H9 (cell line): ENCODE results near the gene GABBR2. TPM values are rescaled to one million over a fixed set of nuclear protein-coding genes. Genes with fewer than 3 reads are reported as not detected.

Experiments used
- DNase-seq: peaks from one replicate; pipeline ENCODE4 v3.0.0-alpha.2; 2017
- H2AFZ ChIP-seq: one replicate; pipeline ENCODE4 v1.6.1; 2013; ENCODE audit warnings: mild to moderate bottlenecking, low read length, control low read depth, moderate library complexity
- H2AK5ac ChIP-seq: 2 replicates; pipeline ENCODE4 v1.6.1; 2013; ENCODE audit warnings: low read length, control low read depth, mixed read lengths; ENCODE audit not compliant: insufficient read length
- H2BK120ac ChIP-seq: one replicate; pipeline ENCODE4 v1.6.1; 2013; ENCODE audit warnings: low read depth, mild to moderate bottlenecking, low read length, control low read depth, inconsistent platforms; ENCODE audit not compliant: poor library complexity, severe bottlenecking
- H2BK12ac ChIP-seq: 2 replicates; pipeline ENCODE4 v1.6.1; 2013; ENCODE audit warnings: low read length, control low read depth, mixed read lengths, low read depth; ENCODE audit not compliant: insufficient read length
- H2BK15ac ChIP-seq: 2 replicates; pipeline ENCODE4 v1.6.1; 2013; ENCODE audit warnings: low read depth, low read length, control low read depth
- H2BK20ac ChIP-seq: one replicate; pipeline ENCODE4 v1.6.1; 2013; ENCODE audit warnings: low read depth, mild to moderate bottlenecking, low read length, control low read depth, inconsistent platforms; ENCODE audit not compliant: poor library complexity, severe bottlenecking
- H2BK5ac ChIP-seq: 2 replicates; pipeline ENCODE4 v1.6.1; 2013; ENCODE audit warnings: low read length, control low read depth, mixed read lengths; ENCODE audit not compliant: insufficient read length
- H3K14ac ChIP-seq: 2 replicates; pipeline ENCODE4 v1.6.1; 2013; ENCODE audit warnings: low read length, control low read depth; ENCODE audit not compliant: insufficient read depth
- H3K18ac ChIP-seq: 2 replicates; pipeline ENCODE4 v1.6.1; 2013; ENCODE audit warnings: low read depth, mild to moderate bottlenecking, mixed read lengths, low read length, control low read depth; ENCODE audit not compliant: insufficient read length
- H3K23ac ChIP-seq: 2 replicates; pipeline ENCODE4 v1.6.1; 2013; ENCODE audit warnings: low read length, control low read depth, mixed read lengths, low read depth; ENCODE audit not compliant: insufficient read length
- H3K23me2 ChIP-seq: 2 replicates; pipeline ENCODE4 v1.6.1; 2013; ENCODE audit warnings: low read depth, mild to moderate bottlenecking, mixed read lengths, low read length, control low read depth; ENCODE audit not compliant: insufficient read length, poor library complexity, severe bottlenecking
- H3K27ac ChIP-seq: 2 replicates; pipeline ENCODE4 v1.5.1; 2013; ENCODE audit warnings: low read length, control low read depth, mixed read lengths, low read depth; ENCODE audit not compliant: insufficient read length
- H3K27me3 ChIP-seq: 2 replicates; pipeline ENCODE4 v1.6.1; 2013; ENCODE audit warnings: low read length, control low read depth, inconsistent platforms; ENCODE audit not compliant: insufficient read depth
- H3K4ac ChIP-seq: 2 replicates; pipeline ENCODE4 v1.6.1; 2013; ENCODE audit warnings: low read depth, mild to moderate bottlenecking, control low read depth, inconsistent platforms, low read length, moderate library complexity
- H3K4me1 ChIP-seq: 2 replicates; pipeline ENCODE4 v1.6.1; 2013; ENCODE audit warnings: low read length, control low read depth, inconsistent platforms; ENCODE audit not compliant: insufficient read depth
- H3K4me2 ChIP-seq: 2 replicates; pipeline ENCODE4 v1.6.1; 2013; ENCODE audit warnings: low read length, control low read depth, mixed read lengths; ENCODE audit not compliant: insufficient read length, insufficient read depth
- H3K56ac ChIP-seq: 2 replicates; pipeline ENCODE4 v1.6.1; 2013; ENCODE audit warnings: low read depth, mild to moderate bottlenecking, mixed read lengths, low read length, control low read depth; ENCODE audit not compliant: insufficient read length
- H3K79me1 ChIP-seq: 2 replicates; pipeline ENCODE4 v1.6.1; 2013; ENCODE audit warnings: low read depth, mild to moderate bottlenecking, moderate library complexity, low read length, control low read depth, inconsistent platforms; ENCODE audit not compliant: insufficient read depth, poor library complexity, severe bottlenecking
- H3K79me2 ChIP-seq: 2 replicates; pipeline ENCODE4 v1.6.1; 2013; ENCODE audit warnings: low read length, control low read depth, inconsistent platforms; ENCODE audit not compliant: insufficient read depth
- H3K9ac ChIP-seq: 2 replicates; pipeline ENCODE4 v1.6.1; 2013; ENCODE audit warnings: low read length, control low read depth, mixed read lengths; ENCODE audit not compliant: insufficient read length; ENCODE audit errors: extremely low read depth
- H3K9me3 ChIP-seq: one replicate; pipeline ENCODE4 v1.6.1; 2013; ENCODE audit warnings: low read depth, low read length, inconsistent platforms; ENCODE audit not compliant: control insufficient read depth
- H3T11ph ChIP-seq: one replicate; pipeline ENCODE4 v1.6.1; 2013; ENCODE audit warnings: mild to moderate bottlenecking, low read length, control low read depth, inconsistent platforms
- H4K20me1 ChIP-seq: one replicate; pipeline ENCODE4 v1.6.1; 2013; ENCODE audit not compliant: control insufficient read depth, insufficient read length, insufficient read depth
- H4K5ac ChIP-seq: 2 replicates; pipeline ENCODE4 v1.6.1; 2013; ENCODE audit warnings: low read depth, mild to moderate bottlenecking, mixed read lengths, low read length, control low read depth; ENCODE audit not compliant: insufficient read length
- H4K8ac ChIP-seq: replicated peaks from 2 replicates; pipeline ENCODE4 v1.6.1; 2013; ENCODE audit warnings: low read length, control low read depth, mixed read lengths, low read depth; ENCODE audit not compliant: insufficient read length
- H4K91ac ChIP-seq: 2 replicates; pipeline ENCODE4 v1.6.1; 2013; ENCODE audit warnings: low read depth, mild to moderate bottlenecking, moderate library complexity, mixed read lengths, low read length, control low read depth; ENCODE audit not compliant: insufficient read length
- H3K27ac Mint-ChIP-seq, 3 experiments: 2 replicates in 2 of 3; 3 replicates in 1 of 3; pipeline ENCODE4 v1.8.0; 2020 to 2021; ENCODE audit warnings: mixed read lengths in 3 of 3, mild to moderate bottlenecking in 1 of 3, moderate library complexity in 1 of 3
- H3K27me3 Mint-ChIP-seq: 2 replicates; pipeline ENCODE4 v1.8.0; 2021; ENCODE audit warnings: low read depth, mild to moderate bottlenecking, moderate library complexity, mixed read lengths
- H3K36me3 Mint-ChIP-seq, 3 experiments: 2 replicates in 2 of 3; 3 replicates in 1 of 3; pipeline ENCODE4 v1.8.0; 2020 to 2021; ENCODE audit warnings: low read depth in 3 of 3, mixed read lengths in 3 of 3; ENCODE audit not compliant: insufficient read depth in 1 of 3
- H3K4me1 Mint-ChIP-seq, 2 experiments: 2 replicates each; pipeline ENCODE4 v1.8.0; 2020; ENCODE audit warnings: mixed read lengths in 2 of 2
- H3K4me3 Mint-ChIP-seq, 2 experiments: 2 replicates in 1 of 2; 3 replicates in 1 of 2; pipeline ENCODE4 v1.8.0; 2020 to 2021; ENCODE audit warnings: mild to moderate bottlenecking in 2 of 2, mixed read lengths in 2 of 2, moderate library complexity in 1 of 2
- H3K9me3 Mint-ChIP-seq, 2 experiments: 2 replicates in 1 of 2; 3 replicates in 1 of 2; pipeline ENCODE4 v1.8.0; 2020; ENCODE audit warnings: mild to moderate bottlenecking in 2 of 2, mixed read lengths in 2 of 2, moderate library complexity in 1 of 2
- WGBS: extraction: QIAGEN DNeasy Blood & Tissue Kit; methylation state at CpG from one replicate; pipeline ENCODE4 v1.1.7; 2013; ENCODE audit warnings: missing lambda C conversion rate, low lambda C conversion rate, mixed read lengths; ENCODE audit not compliant: insufficient read length; ENCODE audit errors: extremely low coverage; 5-methylcytosine and 5-hydroxymethylcytosine counted together
- total RNA-seq: library from RNA; stranded (reverse); gene quantifications from 2 replicates; pipeline ENCODE4 v1.2.1, GENCODE V29; 2021
- TF ChIP-seq, protein P1 (sequence below): fragments of 200-600 bp; sonication (generic); conservative IDR thresholded peaks from 3 replicates; pipeline ENCODE4 v1.8.0; 2021; ENCODE audit warnings: antibody characterized with exemption, mild to moderate bottlenecking

GABBR2 gene
- total RNA-seq, 1 experiment from 2014 or later: 0.66 TPM

- no CpG with 5 or more reads among the region's 5 CpGs for WGBS
- Histone ChIP-seq H4K8ac (no peak overlapping the region), H3K4me2 (no peak overlapping the region), H3K23me2 (no peaks in the 10 kb centered on the region), H2BK12ac (no peak overlapping the region), H3K4me1 (no peaks in the 10 kb centered on the region), H3K27me3 (no peaks in the 10 kb centered on the region), H4K20me1 (no peaks in the 10 kb centered on the region), H3K18ac (no peak overlapping the region), H3K56ac (no peak overlapping the region), H3K4ac (no peak overlapping the region), H3K9me3 (no peaks in the 10 kb centered on the region), H3K9ac (no peak overlapping the region), H3K14ac (no peak overlapping the region), H3T11ph (no peak overlapping the region), H2BK15ac (no peak overlapping the region), H2AK5ac (no peak overlapping the region), H2BK120ac (no peak overlapping the region), H2BK20ac (no peak overlapping the region), H3K79me1 (no peaks in the 10 kb centered on the region), H3K23ac (no peak overlapping the region), H3K79me2 (no peaks in the 10 kb centered on the region), H3K27ac (no peak overlapping the region), H2BK5ac (no peak overlapping the region), H2AFZ (no peak overlapping the region), H4K91ac (no peak overlapping the region), H4K5ac (no peak overlapping the region)
- H3K27me3 Mint-ChIP-seq: no peaks in the 10 kb centered on the region
- H3K9me3 Mint-ChIP-seq: no peaks in the 10 kb centered on the region
- H3K27ac Mint-ChIP-seq: peak overlapping the region in 1 of 3 experiments; percentile 37; a peak in 1 of 7 replicates
- no peak overlapping the region for H3K4me3 Mint-ChIP-seq
- no peak for DNase-seq
- TF ChIP-seq, protein P1, sequence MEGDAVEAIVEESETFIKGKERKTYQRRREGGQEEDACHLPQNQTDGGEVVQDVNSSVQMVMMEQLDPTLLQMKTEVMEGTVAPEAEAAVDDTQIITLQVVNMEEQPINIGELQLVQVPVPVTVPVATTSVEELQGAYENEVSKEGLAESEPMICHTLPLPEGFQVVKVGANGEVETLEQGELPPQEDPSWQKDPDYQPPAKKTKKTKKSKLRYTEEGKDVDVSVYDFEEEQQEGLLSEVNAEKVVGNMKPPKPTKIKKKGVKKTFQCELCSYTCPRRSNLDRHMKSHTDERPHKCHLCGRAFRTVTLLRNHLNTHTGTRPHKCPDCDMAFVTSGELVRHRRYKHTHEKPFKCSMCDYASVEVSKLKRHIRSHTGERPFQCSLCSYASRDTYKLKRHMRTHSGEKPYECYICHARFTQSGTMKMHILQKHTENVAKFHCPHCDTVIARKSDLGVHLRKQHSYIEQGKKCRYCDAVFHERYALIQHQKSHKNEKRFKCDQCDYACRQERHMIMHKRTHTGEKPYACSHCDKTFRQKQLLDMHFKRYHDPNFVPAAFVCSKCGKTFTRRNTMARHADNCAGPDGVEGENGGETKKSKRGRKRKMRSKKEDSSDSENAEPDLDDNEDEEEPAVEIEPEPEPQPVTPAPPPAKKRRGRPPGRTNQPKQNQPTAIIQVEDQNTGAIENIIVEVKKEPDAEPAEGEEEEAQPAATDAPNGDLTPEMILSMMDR: no peak
- H3K4me1 Mint-ChIP-seq: peaks cover 12% of the 10 kb centered on the region in 2 experiments
- H3K36me3 Mint-ChIP-seq: peaks cover 0 to 1% (median 0%) of the 10 kb centered on the region in 3 experiments; a peak in 1 of 7 replicates
Observed at GRCh38 chr9:98288881-98289280, 419.9 kb downstream of the GABBR2 start.
